HG03097 (cell line): Measurements from ENCODE around the gene CYP27C1.

Experiments used
- ATAC-seq: cut with Tn5 transposase; IDR thresholded peaks from one replicate; pipeline ENCODE4 v1.9.1; 2021; ENCODE audit not compliant: unreplicated experiment, low FRiP score

The CYP27C1 gene

GRCh38 chr2:127195140-127196074, 24.7 kb downstream of the CYP27C1 start:
- no peak for ATAC-seq

GRCh38 chr2:127194447-127194846, 25.7 kb downstream of the CYP27C1 start:
- ATAC-seq, result no peak

- ATAC-seq, result no peak
Observed at GRCh38 chr2:127193967-127194280, 26.2 kb downstream of the CYP27C1 start.

GRCh38 chr2:127193164-127193966, 26.7 kb downstream of the CYP27C1 start:
- ATAC-seq, result no peak

GRCh38 chr2:127191331-127192219, 28.5 kb downstream of the CYP27C1 start:
- no peak for ATAC-seq

- no peak for ATAC-seq
Observed at GRCh38 chr2:127188797-127189196, 31.3 kb downstream of the CYP27C1 start.

GRCh38 chr2:127187831-127188230, 32.3 kb downstream of the CYP27C1 start:
- ATAC-seq, result no peak

GRCh38 chr2:127187081-127187775, 32.9 kb downstream of the CYP27C1 start:
- ATAC-seq, result no peak

GRCh38 chr2:127185705-127186104, 34.4 kb downstream of the CYP27C1 start:
- ATAC-seq, result no peak

- ATAC-seq, result no peak
Observed at GRCh38 chr2:127185093-127185492, 35.0 kb downstream of the CYP27C1 start.

GRCh38 chr2:127183771-127184170, 36.3 kb downstream of the CYP27C1 start:
- no peak for ATAC-seq

- no peak for ATAC-seq
Observed at GRCh38 chr2:127182626-127183458, 37.3 kb downstream of the CYP27C1 start.

GRCh38 chr2:127181851-127182250, 38.2 kb downstream of the CYP27C1 start:
- ATAC-seq, result no peak

- ATAC-seq, result no peak
Observed at GRCh38 chr2:127179766-127180165, 40.3 kb downstream of the CYP27C1 start.

GRCh38 chr2:127177617-127178263, 42.4 kb downstream of the CYP27C1 start:
- no peak for ATAC-seq

GRCh38 chr2:127176371-127177311, 43.5 kb downstream of the CYP27C1 start:
- no peak for ATAC-seq

- no peak for ATAC-seq
Observed at GRCh38 chr2:127175751-127176354, 44.2 kb downstream of the CYP27C1 start.
